ENCODE data around the gene GBP1.
"Not testable (repeated sequence)": the region's sequence is repeated elsewhere in the genome, so short reads cannot be mapped to it uniquely, and the experiment has no call there.

- TF ChIP-seq POLR2A (IDR thresholded peaks at IDR 0.05); CTCF (IDR thresholded peaks at IDR 0.05 in 8 of 11, conservative IDR thresholded peaks at IDR 0.05 in 3 of 11); POLR2AphosphoS5 (IDR thresholded peaks at IDR 0.05): not testable (repeated sequence)
Measured at GRCh38 chr1:89049187-89049586, 15.8 kb downstream of the GBP1 start.
